GM12878 (cell line): Measurements from ENCODE around the gene ATAD2B. TPM values are rescaled to one million over a fixed set of nuclear protein-coding genes. Genes with fewer than 3 reads are reported as not detected.

ENCODE experiments used
- ATAC-seq: fragments of 200-7000 bp; cut with Tn5 transposase; 3 replicates; pipeline ENCODE4 v1.9.1; 2020; ENCODE audit warnings: mild to moderate bottlenecking, moderate library complexity
- BruUV-seq: library from RNA; stranded (reverse); fragments of 400-500 nt; replicated peaks from 2 replicates; lab custom pipeline; 2021; lab: Mats Ljungman, UMichigan
- CTCF ChIA-PET: fragments of 300-600 bp; sonication (Branson Sonifier 250); formaldehyde crosslinking; extraction: SDS; loops from one replicate; lab custom pipeline; 2021; ENCODE audit warnings: inconsistent platforms; lab: Yijun Ruan, JAX
- POLR2A ChIA-PET: fragments of 350-600 bp; formaldehyde crosslinking; extraction: SDS; loops from one replicate; lab custom pipeline; 2021; ENCODE audit warnings: inconsistent platforms; lab: Charles Lee
- RAD21 ChIA-PET: fragments of 300-600 bp; sonication (Branson Sonifier 250); formaldehyde crosslinking; loops from one replicate; lab custom pipeline; 2023; ENCODE audit warnings: antibody characterized with exemption; ENCODE audit not compliant: unreplicated experiment; lab: Charles Lee
- SMC1A ChIA-PET: fragments of 300-600 bp; sonication (Branson Sonifier 250); formaldehyde crosslinking; loops from one replicate; lab custom pipeline; 2023; ENCODE audit not compliant: unreplicated experiment, uncharacterized antibody; lab: Charles Lee
- DNase-seq: peaks from one replicate; pipeline ENCODE4 v3.0.0-alpha.2; 2011; ENCODE audit warnings: low read depth, low spot score
- FAIRE-seq: peaks from 3 replicates; lab custom pipeline; 2011; peaks lifted over from hg19 to GRCh38; lab: Jason Lieb, UNC
- H2AFZ ChIP-seq: 2 replicates; pipeline ENCODE4 v1.6.0; 2011; ENCODE audit warnings: low read depth, low read length, control low read depth; ENCODE audit not compliant: control insufficient read depth
- H3K27ac ChIP-seq: 2 replicates; pipeline ENCODE4 v1.5.1; 2011; ENCODE audit warnings: control low read depth; ENCODE audit not compliant: control insufficient read depth, insufficient read depth
- H3K27me3 ChIP-seq, 2 experiments: replicated peaks in 1 of 2; 2 replicates each; pipeline versions ENCODE4 v1.6.0 to v1.6.1; 2011; ENCODE audit warnings: low read length in 1 of 2; ENCODE audit not compliant: control insufficient read depth in 2 of 2, insufficient read depth in 2 of 2
- H3K36me3 ChIP-seq, 2 experiments: 2 replicates each; pipeline ENCODE4 v1.5.1; 2011; ENCODE audit warnings: low read length in 1 of 2; ENCODE audit not compliant: control insufficient read depth in 2 of 2, insufficient read depth in 2 of 2
- H3K4me1 ChIP-seq: 2 replicates; pipeline ENCODE4 v1.6.1; 2011; ENCODE audit warnings: mild to moderate bottlenecking, low read length, moderate library complexity, mixed read lengths; ENCODE audit not compliant: control insufficient read depth, insufficient read depth
- H3K4me2 ChIP-seq: 2 replicates; pipeline ENCODE4 v1.6.0; 2011; ENCODE audit warnings: control low read depth; ENCODE audit not compliant: control insufficient read depth, insufficient read depth
- H3K4me3 ChIP-seq: fragments of 200-600 bp; sonication (generic); 2 replicates; pipeline ENCODE4 v1.5.1; 2016
- H3K79me2 ChIP-seq: 2 replicates; pipeline ENCODE4 v1.6.0; 2011; ENCODE audit warnings: low read length; ENCODE audit not compliant: control insufficient read depth, insufficient read depth
- H3K9ac ChIP-seq: 2 replicates; pipeline ENCODE4 v1.8.0; 2011; ENCODE audit warnings: low read length, control low read depth, mixed read lengths; ENCODE audit not compliant: control insufficient read depth, insufficient read depth
- H3K9me3 ChIP-seq: replicated peaks from 3 replicates; pipeline ENCODE4 v1.5.1; 2011; ENCODE audit warnings: mild to moderate bottlenecking, low read length; ENCODE audit not compliant: control insufficient read depth, insufficient read depth
- H4K20me1 ChIP-seq: 2 replicates; pipeline ENCODE4 v1.6.0; 2011; ENCODE audit not compliant: control insufficient read depth, insufficient read depth
- BHLHE40 ChIP-seq, 2 experiments: fragments of 450-650 bp in 1 of 2; IDR thresholded peaks; 2 replicates each; pipeline ENCODE4 v1.6.1; 2011 to 2017; ENCODE audit warnings: low read depth in 2 of 2, borderline replicate concordance in 1 of 2, improper control_type of control experiment in 1 of 2, low read length in 1 of 2, mild to moderate bottlenecking in 1 of 2
- CUX1 ChIP-seq: IDR thresholded peaks from 2 replicates; pipeline ENCODE4 v1.6.1; 2012; ENCODE audit warnings: improper control_type of control experiment, low read depth, low read length; ENCODE audit not compliant: insufficient replicate concordance
- IKZF2 ChIP-seq, 2 experiments: fragments of 450-650 bp; IDR thresholded peaks; 2 replicates each; pipeline ENCODE4 v1.6.1; 2017; ENCODE audit warnings: mild to moderate bottlenecking in 2 of 2, moderate library complexity in 2 of 2
- RUNX3 ChIP-seq: IDR thresholded peaks from 2 replicates; pipeline ENCODE4 v1.6.1; 2012; ENCODE audit warnings: low read length, inconsistent platforms
- SMC3 ChIP-seq: IDR thresholded peaks from 2 replicates; pipeline ENCODE4 v1.6.1; 2011; ENCODE audit warnings: low read length, improper control_type of control experiment, borderline replicate concordance
- ZNF24 ChIP-seq: fragments of 450-650 bp; IDR thresholded peaks from 2 replicates; pipeline ENCODE4 v1.6.1; 2017; ENCODE audit warnings: antibody characterized with exemption, mild to moderate bottlenecking
- WGBS: methylation state at CpG from one replicate; pipeline ENCODE4 v1.1.6; 2016; ENCODE audit warnings: low lambda C conversion rate; ENCODE audit not compliant: insufficient replicate concordance, insufficient coverage; ENCODE audit errors: missing lambda C conversion rate; 5-methylcytosine and 5-hydroxymethylcytosine counted together
- in situ Hi-C: fragments of 300-500 bp; cut with MboI; formaldehyde crosslinking; loops from 9 replicates; pipeline ENCODE4 v1.14.3; 2018; ENCODE audit warnings: mixed read lengths
- intact Hi-C: fragments of 100-400 bp; cut with micrococcal nuclease; formaldehyde crosslinking; loops from one replicate; pipeline ENCODE4 v1.14.2; 2022; ENCODE audit not compliant: unreplicated experiment
- polyA plus RNA-seq, 11 experiments: library from polyadenylated mRNA; depleted of rRNA in 4 of 11; unstranded in 6 of 11; stranded (reverse) in 5 of 11; fragments of >200 nt; fragmentation: Nextera tagmentation in 4 of 11; fragmentation: Illumina TruSeq in 1 of 11; extraction: Ambion mirVana in 4 of 11; extraction: Trizol in 1 of 11; gene quantifications; 1 replicate in 1 of 11; 2 replicates in 10 of 11; pipeline versions ENCODE4 v1.2.1 to v1.2.3, GENCODE V29; 2011 to 2016; ENCODE audit warnings: inconsistent platforms in 2 of 11, missing spikeins in 2 of 11, low read depth in 1 of 11
- total RNA-seq, 4 experiments: library from RNA; depleted of rRNA in 3 of 4; stranded (reverse); fragments of >200 nt in 3 of 4; fragmentation: Illumina TruSeq in 1 of 4; extraction: Trizol in 1 of 4; gene quantifications; 2 replicates each; pipeline versions ENCODE4 v1.2.1 to v1.2.3, GENCODE V29; 2013 to 2021
- TF ChIP-seq, protein P1 (sequence below): IDR thresholded peaks from 2 replicates; pipeline ENCODE4 v1.6.1; 2011; ENCODE audit warnings: low read depth, mild to moderate bottlenecking, low read length, moderate library complexity, borderline replicate concordance; ENCODE audit errors: extremely low read depth

Gene ATAD2B
- total and polyA plus RNA-seq, 10 of the 15 experiments (the other 5 are each of a cell fraction or from before 2014, with no cell fraction given): 3.6 to 29.9 (median 16.8) TPM

GRCh38 chr2:23826771-23827170 lies 100.2 kb downstream of the ATAD2B start:
- in situ Hi-C loops (loop anchor here (5.0 kb wide), 1 partner anchor 261 kb away; no protein-coding TSS in a partner anchor), intact Hi-C loops (no loop called here)

DNA sequence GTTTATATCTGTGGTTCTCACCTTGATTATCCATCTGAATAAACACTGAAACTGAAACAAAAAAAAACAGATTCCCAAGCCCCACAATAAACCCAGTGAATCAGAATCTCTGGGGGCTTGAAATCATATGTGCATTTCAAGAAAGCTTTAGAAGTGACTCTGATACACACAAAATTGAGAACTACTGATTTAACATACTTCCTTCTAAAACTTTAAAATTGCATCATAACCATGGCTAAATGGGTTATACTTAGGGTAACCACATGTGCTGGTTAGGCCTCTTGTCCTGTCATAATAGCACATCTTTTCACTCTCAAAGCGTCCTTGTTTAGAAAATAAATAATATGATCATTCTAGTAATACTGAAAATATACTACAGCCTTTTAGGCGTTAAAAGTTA lies 100.9 kb downstream of the ATAD2B start:
- peaks cover 1 to 13% of the 10 kb centered on the region in 2 experiments for H3K36me3 ChIP-seq
- ChIA-PET POLR2A (interaction anchor here (1.2 kb wide), 1 partner anchor 221 kb away, joined by 4 read pairs; the partner anchor contains the start of gene WDCP), CTCF (interaction anchor here (0.6 to 6.8 kb wide), 15 partner anchors 10 to 1875 kb away, joined by 3 to 121 read pairs (median 13); partner anchors contain the start of genes ATAD2B, TP53I3 and UBXN2A), RAD21 (interaction anchor here (1.6 to 6.1 kb wide), 6 partner anchors 100 to 258 kb away, joined by 4 to 111 read pairs (median 12); partner anchors contain the start of genes ATAD2B, SF3B6, TP53I3 and WDCP), SMC1A (interaction anchor here (0.9 to 5.4 kb wide), 9 partner anchors 8 to 556 kb away, joined by 3 to 83 read pairs (median 7); partner anchors contain the start of genes ATAD2B and TP53I3)
- H3K27me3 ChIP-seq: no peaks in the 10 kb centered on the region
- ATAC-seq (peak; percentile 28; the same call in 2 of the 3 replicates), DNase-seq (no peak), FAIRE-seq (no peak)
- H3K4me1 ChIP-seq: peaks cover 14% of the 10 kb centered on the region
- no peak overlapping the region for H3K9ac ChIP-seq
- no peak overlapping the region for H2AFZ ChIP-seq
- no peak overlapping the region for H3K4me3 ChIP-seq
- H3K9me3 ChIP-seq: no peaks in the 10 kb centered on the region
- no TSS peak for BruUV-seq
- intact Hi-C loops: no loop called here
- peak overlapping the region; percentile 37; the same call in 1 of the 2 replicates for H3K27ac ChIP-seq
- no peaks in the 10 kb centered on the region for H4K20me1 ChIP-seq
- H3K79me2 ChIP-seq: no peaks in the 10 kb centered on the region; the same call in 1 of the 2 replicates
- 51% methylated on average over 2 of the region's 2 CpGs for WGBS
- in situ Hi-C loops: loop anchor here (5.0 kb wide), 1 partner anchor 261 kb away; no protein-coding TSS in a partner anchor
- no peak overlapping the region for H3K4me2 ChIP-seq
- TF ChIP-seq RUNX3 (peak; percentile 59), CUX1 (no peak), SMC3 (no peak), BHLHE40 (IDR thresholded peaks at IDR 0.05; ENCODE audit: borderline replicate concordance in 1 of 2, low read depth in 2 of 2, low read length in 1 of 2) (no peak)

More at GRCh38 chr2:23826771-23827170, 100.2 kb downstream of the ATAD2B start:
- BruUV-seq: no TSS peak
- FAIRE-seq (no peak), ATAC-seq (no peak)
- Histone ChIP-seq H3K4me1 (peaks cover 14% of the 10 kb centered on the region), H2AFZ (no peak overlapping the region)
- TF ChIP-seq ZNF24 (no peak), IKZF2 (IDR thresholded peaks at IDR 0.05) (no peak)
- TF ChIP-seq, protein P1, sequence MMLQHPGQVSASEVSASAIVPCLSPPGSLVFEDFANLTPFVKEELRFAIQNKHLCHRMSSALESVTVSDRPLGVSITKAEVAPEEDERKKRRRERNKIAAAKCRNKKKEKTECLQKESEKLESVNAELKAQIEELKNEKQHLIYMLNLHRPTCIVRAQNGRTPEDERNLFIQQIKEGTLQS: no peak
- TF ChIP-seq, all 136 proteins: peak for 0
- ChIA-PET RAD21 (interaction anchor here (3.3 to 6.1 kb wide), 3 partner anchors 99 to 257 kb away, joined by 16 to 111 read pairs (median 74); partner anchors contain the start of genes ATAD2B, SF3B6 and TP53I3), SMC1A (interaction anchor here (0.9 to 5.4 kb wide), 9 partner anchors 9 to 555 kb away, joined by 3 to 83 read pairs (median 8); partner anchors contain the start of genes ATAD2B and TP53I3), CTCF (interaction anchor here (0.9 to 6.8 kb wide), 7 partner anchors 9 to 337 kb away, joined by 3 to 121 read pairs (median 7); partner anchors contain the start of genes ATAD2B and TP53I3), POLR2A (interaction anchor here (1.2 to 1.5 kb wide), 2 partner anchors 99 to 220 kb away, joined by 4 read pairs; partner anchors contain the start of gene WDCP)
- H3K9ac ChIP-seq: no peak overlapping the region
- peaks cover 1 to 12% of the 10 kb centered on the region in 2 experiments for H3K36me3 ChIP-seq
- H3K27ac ChIP-seq: peak overlapping the region; percentile 56
- no peak for DNase-seq
- WGBS: 97% methylated on average over 3 of the region's 3 CpGs
- no peaks in the 10 kb centered on the region; the same call in 1 of the 2 replicates for H3K79me2 ChIP-seq
- H3K27me3 ChIP-seq: no peaks in the 10 kb centered on the region
- H3K9me3 ChIP-seq: no peaks in the 10 kb centered on the region
- H3K4me2 ChIP-seq: no peak overlapping the region
- no peaks in the 10 kb centered on the region for H4K20me1 ChIP-seq
- H3K4me3 ChIP-seq: no peak overlapping the region
